ENCODE results near the gene GPR3.

Gene GPR3

DNA sequence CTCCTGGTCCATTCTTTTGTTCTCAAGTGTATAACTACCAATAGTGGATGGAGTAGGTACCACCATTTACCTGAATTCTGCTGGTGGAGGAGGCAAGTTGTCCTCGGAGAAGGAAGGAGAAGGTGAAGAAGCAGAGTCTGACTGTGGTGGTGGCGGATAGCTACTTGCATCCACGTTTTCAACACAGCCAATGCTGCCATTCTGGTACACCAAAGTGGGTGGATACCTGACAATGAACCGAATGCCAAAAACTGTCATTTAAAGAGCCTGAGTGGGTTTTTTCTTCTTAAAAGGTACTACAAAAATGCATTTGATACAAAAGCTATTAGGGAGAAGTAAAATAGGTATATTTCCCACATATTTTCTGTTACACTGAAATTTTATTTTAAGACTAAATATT lies 20.1 kb downstream of the GPR3 start:
- H3K36me3 ChIP-seq (ENCODE audit: insufficient read depth, low read length), result peaks cover 94% of the 10 kb centered on the region
- no peaks in the 10 kb centered on the region for H3K79me2 ChIP-seq (ENCODE audit: insufficient read depth, low read length)
- no peak overlapping the region for H3K9ac ChIP-seq (ENCODE audit: low read depth, low read length, poor library complexity, severe bottlenecking)
- H3K27me3 ChIP-seq (ENCODE audit: insufficient read depth, low read length, poor library complexity, severe bottlenecking), result no peaks in the 10 kb centered on the region
- no peak overlapping the region for H3K4me3 ChIP-seq (ENCODE audit: low read length, poor library complexity, severe bottlenecking)
- H3K9me2 ChIP-seq (replicated peaks; ENCODE audit: low read depth, low read length), result no peaks in the 10 kb centered on the region
- no peak overlapping the region for H2AFZ ChIP-seq (ENCODE audit: low read length)
- no peak for TF ChIP-seq EZH2phosphoT487 (IDR thresholded peaks at IDR 0.05; ENCODE audit: borderline replicate concordance)
- TF ChIP-seq, protein P1, sequence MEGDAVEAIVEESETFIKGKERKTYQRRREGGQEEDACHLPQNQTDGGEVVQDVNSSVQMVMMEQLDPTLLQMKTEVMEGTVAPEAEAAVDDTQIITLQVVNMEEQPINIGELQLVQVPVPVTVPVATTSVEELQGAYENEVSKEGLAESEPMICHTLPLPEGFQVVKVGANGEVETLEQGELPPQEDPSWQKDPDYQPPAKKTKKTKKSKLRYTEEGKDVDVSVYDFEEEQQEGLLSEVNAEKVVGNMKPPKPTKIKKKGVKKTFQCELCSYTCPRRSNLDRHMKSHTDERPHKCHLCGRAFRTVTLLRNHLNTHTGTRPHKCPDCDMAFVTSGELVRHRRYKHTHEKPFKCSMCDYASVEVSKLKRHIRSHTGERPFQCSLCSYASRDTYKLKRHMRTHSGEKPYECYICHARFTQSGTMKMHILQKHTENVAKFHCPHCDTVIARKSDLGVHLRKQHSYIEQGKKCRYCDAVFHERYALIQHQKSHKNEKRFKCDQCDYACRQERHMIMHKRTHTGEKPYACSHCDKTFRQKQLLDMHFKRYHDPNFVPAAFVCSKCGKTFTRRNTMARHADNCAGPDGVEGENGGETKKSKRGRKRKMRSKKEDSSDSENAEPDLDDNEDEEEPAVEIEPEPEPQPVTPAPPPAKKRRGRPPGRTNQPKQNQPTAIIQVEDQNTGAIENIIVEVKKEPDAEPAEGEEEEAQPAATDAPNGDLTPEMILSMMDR (conservative IDR thresholded peaks at IDR 0.05; ENCODE audit: low read length), result no peak
- peaks cover 12% of the 10 kb centered on the region for H3K4me1 ChIP-seq (ENCODE audit: insufficient read depth, low read length, poor library complexity, severe bottlenecking)
- H3K9me3 ChIP-seq (ENCODE audit: insufficient read depth, low read depth, low read length), result no peaks in the 10 kb centered on the region
- H4K20me1 ChIP-seq (ENCODE audit: insufficient read depth, low read length, poor library complexity, severe bottlenecking), result no peaks in the 10 kb centered on the region
- no peaks in the 10 kb centered on the region for H3F3A ChIP-seq (ENCODE audit: low read depth)
- no peak overlapping the region for H3K4me2 ChIP-seq (ENCODE audit: low read depth, low read length, poor library complexity, severe bottlenecking)

DNA sequence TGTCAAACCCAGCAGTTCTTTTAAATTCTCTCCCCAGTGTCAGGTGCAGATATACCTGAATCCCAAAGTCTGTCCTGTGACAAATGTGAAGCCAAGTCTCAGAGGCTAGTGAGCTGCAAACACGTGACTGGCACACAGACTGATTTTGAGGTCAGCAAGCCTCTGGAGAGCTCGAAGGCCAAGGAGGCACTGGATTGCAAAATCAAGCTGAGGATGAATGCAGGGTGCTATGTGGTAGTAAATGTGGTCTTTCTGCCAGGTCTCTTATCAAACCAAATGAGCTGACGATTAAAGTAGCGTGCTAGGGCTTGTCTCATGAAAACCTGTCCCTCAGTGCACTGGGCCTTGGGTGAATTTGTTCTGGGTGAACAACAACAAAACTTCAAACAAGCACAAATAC lies 20.6 kb downstream of the GPR3 start:
- Histone ChIP-seq H2AFZ (ENCODE audit: low read length) (no peak overlapping the region), H3K4me3 (ENCODE audit: low read length, poor library complexity, severe bottlenecking) (no peak overlapping the region), H3K4me1 (ENCODE audit: insufficient read depth, low read length, poor library complexity, severe bottlenecking) (peaks cover 12% of the 10 kb centered on the region), H4K20me1 (ENCODE audit: insufficient read depth, low read length, poor library complexity, severe bottlenecking) (no peaks in the 10 kb centered on the region), H3K27me3 (ENCODE audit: insufficient read depth, low read length, poor library complexity, severe bottlenecking) (no peaks in the 10 kb centered on the region), H3K9ac (ENCODE audit: low read depth, low read length, poor library complexity, severe bottlenecking) (no peak overlapping the region), H3K36me3 (ENCODE audit: insufficient read depth, low read length) (peaks cover 94% of the 10 kb centered on the region), H3K9me3 (ENCODE audit: insufficient read depth, low read depth, low read length) (no peaks in the 10 kb centered on the region), H3K9me2 (replicated peaks; ENCODE audit: low read depth, low read length) (no peaks in the 10 kb centered on the region), H3K79me2 (ENCODE audit: insufficient read depth, low read length) (no peaks in the 10 kb centered on the region), H3F3A (ENCODE audit: low read depth) (no peaks in the 10 kb centered on the region), H3K4me2 (ENCODE audit: low read depth, low read length, poor library complexity, severe bottlenecking) (no peak overlapping the region)
- TF ChIP-seq, protein P1 (conservative IDR thresholded peaks at IDR 0.05; ENCODE audit: low read length), result no peak
- no peak for TF ChIP-seq EZH2phosphoT487 (IDR thresholded peaks at IDR 0.05; ENCODE audit: borderline replicate concordance)

GRCh38 chr1:27414091-27414490 lies 21.7 kb downstream of the GPR3 start:
- no peaks in the 10 kb centered on the region for H3K9me2 ChIP-seq (replicated peaks; ENCODE audit: low read depth, low read length)
- H3K27me3 ChIP-seq (ENCODE audit: insufficient read depth, low read length, poor library complexity, severe bottlenecking), result no peaks in the 10 kb centered on the region
- H3K4me1 ChIP-seq (ENCODE audit: insufficient read depth, low read length, poor library complexity, severe bottlenecking), result peaks cover 12% of the 10 kb centered on the region
- H3K9ac ChIP-seq (ENCODE audit: low read depth, low read length, poor library complexity, severe bottlenecking), result no peak overlapping the region
- no peaks in the 10 kb centered on the region for H3F3A ChIP-seq (ENCODE audit: low read depth)
- no peak overlapping the region for H2AFZ ChIP-seq (ENCODE audit: low read length)
- H4K20me1 ChIP-seq (ENCODE audit: insufficient read depth, low read length, poor library complexity, severe bottlenecking), result no peaks in the 10 kb centered on the region
- peaks cover 7% of the 10 kb centered on the region; the same call in 1 of the 2 replicates for H3K79me2 ChIP-seq (ENCODE audit: insufficient read depth, low read length)
- no peak overlapping the region for H3K4me2 ChIP-seq (ENCODE audit: low read depth, low read length, poor library complexity, severe bottlenecking)
- H3K9me3 ChIP-seq (ENCODE audit: insufficient read depth, low read depth, low read length), result no peaks in the 10 kb centered on the region
- TF ChIP-seq, protein P1 (conservative IDR thresholded peaks at IDR 0.05; ENCODE audit: low read length), result no peak
- no peak for TF ChIP-seq EZH2phosphoT487 (IDR thresholded peaks at IDR 0.05; ENCODE audit: borderline replicate concordance)
- H3K4me3 ChIP-seq (ENCODE audit: low read length, poor library complexity, severe bottlenecking), result no peak overlapping the region
- peaks cover 95% of the 10 kb centered on the region for H3K36me3 ChIP-seq (ENCODE audit: insufficient read depth, low read length)
